ENCODE data around the gene CACNG5.
A peak's percentile ranks its signal among the peaks of the same experiment; 100 is the strongest.

The CACNG5 gene

DNA sequence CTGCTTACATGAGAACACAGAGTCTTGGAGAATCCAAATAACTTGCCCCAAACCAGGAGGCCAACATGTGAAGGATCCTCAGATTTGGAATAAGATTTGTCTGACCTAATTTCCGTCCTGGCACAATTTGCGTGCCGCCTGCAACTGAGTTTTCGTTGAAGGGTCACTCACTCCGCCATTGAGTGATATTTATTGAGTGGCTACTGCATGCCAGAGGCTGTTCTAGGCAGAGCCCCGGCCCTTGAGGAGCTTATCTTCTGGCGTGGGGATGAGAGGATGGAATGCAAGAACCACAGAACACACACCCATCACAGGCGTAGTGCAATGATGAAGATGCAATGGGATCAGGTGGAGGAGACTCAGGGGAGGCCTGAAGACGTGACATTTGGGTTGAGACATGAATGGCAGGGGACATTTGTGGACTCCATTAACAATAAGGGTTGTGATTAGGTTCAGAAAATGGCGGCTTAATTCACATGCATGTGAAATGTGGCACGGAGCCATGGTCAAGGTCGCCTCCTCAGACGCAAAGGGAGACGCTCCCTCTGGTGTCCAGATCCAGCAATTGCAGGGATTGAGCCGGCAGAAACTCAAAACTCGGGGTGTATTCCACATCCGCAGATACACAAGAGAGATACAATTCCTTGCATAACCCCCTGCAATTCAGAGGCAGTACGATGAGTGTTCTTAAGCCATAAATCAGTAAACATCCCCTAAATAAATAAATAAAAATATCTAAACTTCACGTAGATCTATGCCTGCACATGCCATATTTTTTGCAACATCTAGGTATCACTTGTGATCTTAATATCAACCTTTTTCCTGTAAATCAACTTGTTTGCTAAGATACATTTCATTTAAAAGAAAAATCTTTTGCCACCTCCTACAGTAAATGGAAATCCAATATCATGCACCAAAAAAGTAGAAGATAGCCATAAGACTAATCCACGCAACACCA, 71.7 kb downstream of the CACNG5 start:
- peak; percentile 71 for DNase-seq (ENCODE audit: low spot score)

DNA sequence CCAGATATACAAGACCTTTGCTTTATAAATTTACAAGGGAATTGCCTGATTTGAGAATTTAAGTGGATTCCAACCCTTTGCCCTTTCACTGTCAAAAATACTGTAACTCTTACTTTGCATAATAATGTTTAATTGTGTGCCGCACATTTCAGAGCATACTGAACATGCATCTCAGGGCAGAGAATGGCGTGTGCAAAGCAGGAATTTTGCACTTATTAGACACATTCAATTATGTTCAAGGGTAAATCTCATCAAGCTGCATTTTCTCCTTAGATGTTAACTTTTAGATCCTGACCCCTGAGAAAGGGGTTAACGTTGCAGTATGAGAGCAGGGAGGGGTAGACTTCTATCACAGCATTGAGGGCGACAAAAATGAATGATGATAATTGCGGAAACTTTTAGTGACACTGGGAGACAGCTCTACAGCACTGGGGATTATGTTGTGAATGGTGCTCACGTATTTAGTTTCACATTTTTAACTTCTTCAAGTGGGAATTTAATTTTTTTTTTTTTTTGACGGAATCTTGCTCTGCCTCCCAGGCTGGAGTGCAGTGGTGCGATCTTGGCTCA, 75.0 kb downstream of the CACNG5 start:
- DNase-seq (ENCODE audit: low spot score), result no peak

DNA sequence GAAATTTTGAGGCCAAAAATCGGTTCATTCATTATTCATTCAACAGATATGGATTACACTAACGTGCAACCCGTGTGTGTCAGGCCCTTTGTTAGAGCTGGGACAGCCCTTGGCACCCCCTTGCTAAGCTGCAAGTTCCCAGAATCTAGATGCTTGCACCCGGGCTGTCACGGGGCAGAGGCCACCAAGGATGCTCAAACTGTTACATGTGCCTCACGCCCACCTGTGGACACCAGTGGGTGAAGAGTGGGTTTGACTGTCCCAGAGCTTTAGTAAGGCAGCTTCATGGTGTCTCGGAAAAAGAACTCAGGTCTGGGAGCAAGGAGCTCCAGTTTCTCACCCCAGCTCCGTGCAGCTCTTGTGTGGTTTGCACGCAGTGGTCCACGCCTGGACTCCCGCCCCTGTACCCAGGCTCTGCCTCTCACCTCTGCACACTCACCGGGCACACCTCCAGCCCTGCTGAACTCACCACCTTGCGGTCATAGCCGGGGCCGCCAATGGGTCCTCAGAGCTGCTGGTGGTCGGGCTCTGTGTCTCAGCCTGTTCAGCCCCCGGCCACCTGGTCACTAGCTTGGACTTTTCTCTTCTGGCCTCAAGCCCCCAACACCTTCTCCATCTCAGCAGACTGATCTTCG, 75.9 kb downstream of the CACNG5 start:
- no peak for DNase-seq (ENCODE audit: low spot score)

DNA sequence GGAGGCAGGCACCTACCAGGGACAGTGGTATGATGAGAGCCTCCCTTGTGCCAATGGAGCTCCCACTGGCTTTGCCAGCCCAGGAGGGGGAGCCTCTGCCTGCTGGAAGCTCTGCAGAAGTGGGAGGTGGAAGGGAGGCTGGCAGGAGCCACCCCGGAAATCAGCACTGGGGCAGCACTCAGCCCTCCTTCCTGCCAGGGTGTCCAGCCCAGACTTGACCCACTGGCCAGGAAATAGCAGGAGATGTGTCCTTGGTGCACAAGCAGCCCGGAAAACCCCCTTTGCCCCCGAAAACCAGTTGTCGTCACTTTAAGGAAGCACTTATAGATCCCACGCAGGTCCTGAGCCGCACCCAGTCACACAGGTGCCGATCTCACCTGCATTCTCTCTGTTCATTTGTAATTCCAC, 80.3 kb downstream of the CACNG5 start:
- DNase-seq (ENCODE audit: low spot score), result peak; percentile 28

DNA sequence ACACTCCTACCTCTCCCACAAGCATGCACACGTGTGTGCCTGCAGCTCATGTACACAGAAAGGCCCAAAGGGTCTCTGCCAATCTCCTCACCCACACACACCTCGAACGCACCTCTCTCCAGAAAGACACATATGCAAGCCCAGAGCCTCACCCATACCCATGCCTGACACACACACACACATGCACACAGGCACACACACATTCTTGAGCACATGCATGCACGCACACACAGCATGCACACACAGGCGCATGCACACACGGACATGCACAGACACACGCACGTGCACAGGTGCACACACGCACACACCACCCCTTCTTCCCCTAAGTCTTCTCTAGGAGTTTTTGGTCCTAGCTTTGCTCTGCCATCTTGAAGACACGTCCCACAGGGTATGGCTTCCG, 80.9 kb downstream of the CACNG5 start:
- DNase-seq (ENCODE audit: low spot score), result no peak

DNA sequence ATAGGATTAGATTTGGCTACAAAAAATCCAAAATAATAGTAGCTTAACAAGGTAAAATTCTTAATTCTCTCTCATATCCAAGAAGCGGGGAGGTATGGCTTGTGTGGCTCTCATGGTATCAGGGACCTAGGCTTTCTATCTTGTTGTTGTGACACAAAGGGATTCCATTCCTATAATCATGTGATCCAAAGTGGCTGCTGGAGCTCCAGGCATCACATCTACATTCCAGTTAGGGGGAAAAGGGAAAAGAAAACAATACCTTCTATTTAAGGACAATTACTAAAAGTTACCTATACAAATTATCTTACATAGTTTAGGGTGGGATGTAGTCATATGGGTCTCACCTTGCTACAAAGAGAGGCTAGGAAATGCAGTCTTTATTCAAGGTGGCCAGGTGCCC, 82.0 kb downstream of the CACNG5 start:
- no peak for DNase-seq (ENCODE audit: low spot score)

DNA sequence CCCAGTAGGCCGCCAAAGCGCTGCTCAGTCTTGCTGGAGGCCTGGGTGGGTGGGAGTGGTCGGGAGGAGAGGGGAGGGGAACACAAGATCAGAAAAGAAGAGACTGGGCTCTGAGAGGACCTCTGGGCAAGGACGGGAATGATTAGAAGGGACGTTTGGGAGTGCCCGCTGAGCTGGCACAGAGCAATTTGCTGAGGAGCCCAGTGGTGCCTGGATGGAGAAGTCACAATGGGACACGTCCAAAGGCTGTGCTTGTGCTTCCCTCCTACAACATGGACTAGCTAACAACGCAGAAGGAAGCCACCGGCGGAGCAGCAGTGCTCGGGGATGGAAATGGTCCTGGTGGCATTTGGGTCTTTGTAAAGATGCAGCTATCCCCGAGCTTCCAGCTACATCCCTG, 84.0 kb downstream of the CACNG5 start:
- DNase-seq (ENCODE audit: low spot score), result no peak

DNA sequence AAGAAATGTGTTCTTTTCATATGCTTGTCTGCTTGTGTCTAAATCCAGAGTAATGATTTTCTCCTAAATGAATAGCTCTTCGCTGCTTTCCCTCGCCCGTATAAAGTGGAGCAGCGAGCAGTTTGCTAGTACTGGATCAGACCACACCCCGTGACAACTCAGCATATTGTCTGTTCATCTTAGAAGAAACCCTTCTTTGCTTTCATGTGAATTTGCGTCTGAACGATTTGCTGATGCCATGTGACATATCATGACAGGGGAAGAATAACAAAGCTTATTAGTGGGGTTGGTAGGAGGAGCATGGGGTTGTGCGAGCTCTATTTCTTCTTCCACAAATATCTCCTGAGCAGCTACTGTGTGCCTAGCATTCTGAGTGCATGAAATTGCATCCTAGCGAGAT, 85.5 kb downstream of the CACNG5 start:
- no peak for DNase-seq (ENCODE audit: low spot score)

DNA sequence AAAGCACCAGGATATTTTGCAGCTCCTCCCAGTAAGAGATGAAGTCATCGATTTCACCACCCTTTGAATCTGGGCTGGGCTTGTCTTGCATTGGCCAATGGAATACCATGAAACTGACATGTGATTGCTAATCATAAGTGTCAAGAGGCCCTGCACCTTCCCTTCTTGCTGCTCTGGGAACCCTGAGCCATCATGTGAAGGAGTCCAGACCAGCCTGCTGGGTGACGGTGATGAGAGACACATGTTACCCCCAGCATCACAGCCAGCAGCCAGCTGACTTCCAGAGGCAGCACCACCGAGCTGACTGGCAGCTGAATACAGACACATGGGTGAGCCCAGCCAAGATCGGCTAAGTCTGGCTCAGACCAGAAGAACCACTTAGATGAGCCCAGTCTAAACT, 86.0 kb downstream of the CACNG5 start:
- no peak for DNase-seq (ENCODE audit: low spot score)

DNA sequence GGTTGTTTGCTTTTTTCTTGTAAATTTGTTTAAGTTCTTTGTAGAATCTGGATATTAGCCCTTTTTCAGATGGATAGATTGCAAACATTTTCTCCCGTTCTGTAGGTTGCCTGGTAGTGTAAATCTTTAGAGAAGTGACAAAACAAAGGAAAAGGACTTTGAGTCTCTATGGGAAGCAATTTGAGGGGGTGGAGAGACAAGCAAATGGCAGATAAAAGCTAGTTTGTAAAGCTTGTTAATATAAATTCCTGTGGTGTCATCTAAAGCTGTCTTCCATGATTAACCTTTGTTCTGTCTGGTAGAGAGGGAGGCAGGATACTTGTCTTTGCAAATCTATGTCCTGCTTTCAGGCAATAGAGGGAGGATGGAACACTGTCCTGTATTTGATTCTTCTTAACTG, 89.0 kb downstream of the CACNG5 start:
- DNase-seq (ENCODE audit: low spot score), result no peak

DNA sequence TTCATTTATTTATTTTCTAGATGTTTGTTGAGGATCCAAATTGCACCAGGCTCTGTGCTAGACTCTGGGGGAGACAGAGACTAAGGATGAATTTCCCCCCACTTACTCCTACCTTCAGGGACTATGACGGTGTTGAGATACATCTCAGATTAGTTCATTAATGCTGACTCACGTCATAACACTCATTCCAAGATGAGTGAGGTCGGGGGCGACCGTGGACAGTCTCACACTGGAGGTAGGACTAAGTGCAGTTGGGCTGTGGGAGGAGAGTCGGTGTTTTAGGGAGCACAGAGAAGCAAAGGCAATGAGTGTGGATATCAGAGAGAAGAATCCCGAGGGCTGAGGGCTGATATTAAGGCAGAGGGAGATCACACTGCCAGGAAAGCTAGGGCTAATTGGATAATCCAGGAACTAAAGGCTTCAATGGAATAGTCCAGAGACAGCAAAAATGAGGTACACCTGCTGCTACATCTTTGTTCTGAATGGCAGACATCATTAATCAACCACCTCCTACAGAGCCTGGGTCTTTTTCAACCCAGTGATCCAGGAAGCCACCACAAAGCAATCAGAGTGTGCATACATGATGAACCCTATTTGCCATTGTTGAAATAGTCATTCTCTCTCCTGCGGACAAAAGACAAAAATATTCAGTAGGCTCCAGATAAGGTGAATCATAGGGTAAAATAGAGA, 91.0 kb downstream of the CACNG5 start:
- no peak for DNase-seq (ENCODE audit: low spot score)

DNA sequence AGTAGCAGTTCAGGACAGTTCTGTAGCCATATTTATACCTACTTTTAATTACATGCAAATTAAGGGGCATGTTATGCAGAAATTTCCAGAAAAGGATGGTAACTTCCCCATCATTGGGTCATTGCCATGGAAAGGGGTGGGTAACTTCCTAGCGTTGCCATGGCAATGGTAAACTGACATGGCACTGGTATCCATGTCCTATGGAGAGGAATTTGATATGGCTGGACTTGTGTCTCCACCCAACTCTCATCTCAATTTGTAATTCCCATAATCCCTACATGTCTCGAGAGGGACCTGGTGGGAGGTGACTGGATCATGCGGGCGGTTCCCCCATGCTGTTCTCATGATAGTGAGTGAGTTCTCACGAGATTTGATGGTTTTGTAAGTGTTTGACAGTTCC, 94.0 kb downstream of the CACNG5 start:
- DNase-seq (ENCODE audit: low spot score), result no peak

DNA sequence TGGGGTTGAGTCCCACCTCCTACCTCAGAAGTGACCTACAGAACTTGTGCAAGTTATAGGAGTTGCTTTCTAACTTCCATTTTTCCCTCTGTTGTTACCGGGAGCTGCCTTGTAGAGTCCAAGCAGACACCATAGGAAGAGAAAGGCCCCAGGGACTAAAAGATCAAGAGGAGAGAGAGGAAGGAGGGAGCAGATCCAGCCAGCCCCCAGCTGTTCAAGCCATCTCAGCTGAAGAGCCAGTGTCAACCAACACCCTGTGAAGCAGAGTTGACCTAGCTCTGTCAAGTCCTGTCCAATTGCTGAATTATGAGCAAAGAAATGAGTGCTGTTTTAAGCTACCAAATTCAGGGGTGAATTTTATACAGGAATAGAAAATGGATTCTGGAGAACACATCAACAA, 94.7 kb downstream of the CACNG5 start:
- DNase-seq (ENCODE audit: low spot score), result no peak

DNA sequence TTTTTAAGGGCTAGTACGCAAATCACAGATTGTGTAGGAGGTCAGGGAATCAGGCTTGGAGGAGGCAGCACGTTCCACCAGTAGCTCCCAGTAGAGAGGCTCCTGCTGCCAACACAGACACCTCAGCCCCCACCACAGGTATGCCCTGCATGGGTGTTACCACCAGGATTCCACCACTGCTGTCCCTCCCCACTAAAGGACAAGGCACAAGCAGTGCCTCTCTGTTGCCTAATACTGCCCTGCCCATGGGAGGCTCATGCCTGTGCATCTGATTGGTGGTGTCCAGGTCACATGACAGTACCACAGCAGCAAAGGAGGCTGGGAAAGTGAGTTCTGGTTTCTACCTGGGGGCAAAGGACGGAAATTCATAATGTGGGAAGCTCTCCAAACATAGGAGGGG, 96.0 kb downstream of the CACNG5 start:
- DNase-seq (ENCODE audit: low spot score), result no peak

DNA sequence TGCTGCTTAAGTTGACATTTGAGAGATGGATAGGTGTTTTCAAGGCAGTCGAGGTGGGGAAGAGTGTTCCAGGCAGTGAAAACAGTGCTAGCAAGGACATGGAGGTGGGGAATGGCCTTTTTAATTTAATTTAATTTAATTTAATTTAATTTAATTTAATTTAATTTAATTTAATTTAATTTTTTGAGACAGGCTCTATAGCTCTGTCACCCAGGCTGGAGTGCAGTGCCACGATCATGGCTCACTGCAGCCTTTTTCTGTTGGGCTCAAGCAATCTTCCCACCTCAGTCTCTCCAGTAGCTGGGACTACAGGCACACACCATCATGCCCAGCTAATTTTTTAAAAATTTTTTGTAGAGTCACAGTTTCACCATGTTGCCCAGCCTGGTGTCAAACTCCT, 97.4 kb downstream of the CACNG5 start:
- DNase-seq (ENCODE audit: low spot score), result no peak

DNA sequence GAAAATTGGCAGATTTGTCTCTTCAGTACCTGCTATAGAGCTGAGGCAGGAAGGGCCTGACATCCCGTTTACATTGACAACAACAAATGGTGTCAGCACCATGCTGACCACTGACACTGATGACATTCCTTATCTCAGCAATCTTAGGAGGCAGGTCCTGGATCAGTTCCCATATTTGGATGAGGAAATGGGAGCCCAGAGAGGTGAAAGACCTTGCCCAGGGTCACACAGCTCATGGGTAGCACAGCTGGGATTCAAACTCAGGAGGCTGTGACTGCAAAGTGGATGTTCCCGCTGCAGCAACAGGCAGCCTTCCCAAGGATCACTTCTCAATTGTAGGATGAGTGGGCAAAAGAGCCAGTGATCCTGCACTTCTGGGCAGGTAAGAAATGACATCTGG, 99.1 kb downstream of the CACNG5 start:
- no peak for DNase-seq (ENCODE audit: low spot score)

Data from AG08395 (cell line).